Stimulated activated CD8-positive, alpha-beta memory T cell treated with anti-CD3 and anti-CD28 coated beads, Interleukin-4, amount 100 ng/mL, for 24 hours (primary cell): Measurements from ENCODE around the gene CMIP.

ENCODE experiments used
- DNase-seq: peaks from one replicate; pipeline ENCODE4 v3.0.0-alpha.2; 2020; ENCODE audit warnings: low read depth

CMIP gene

DNA sequence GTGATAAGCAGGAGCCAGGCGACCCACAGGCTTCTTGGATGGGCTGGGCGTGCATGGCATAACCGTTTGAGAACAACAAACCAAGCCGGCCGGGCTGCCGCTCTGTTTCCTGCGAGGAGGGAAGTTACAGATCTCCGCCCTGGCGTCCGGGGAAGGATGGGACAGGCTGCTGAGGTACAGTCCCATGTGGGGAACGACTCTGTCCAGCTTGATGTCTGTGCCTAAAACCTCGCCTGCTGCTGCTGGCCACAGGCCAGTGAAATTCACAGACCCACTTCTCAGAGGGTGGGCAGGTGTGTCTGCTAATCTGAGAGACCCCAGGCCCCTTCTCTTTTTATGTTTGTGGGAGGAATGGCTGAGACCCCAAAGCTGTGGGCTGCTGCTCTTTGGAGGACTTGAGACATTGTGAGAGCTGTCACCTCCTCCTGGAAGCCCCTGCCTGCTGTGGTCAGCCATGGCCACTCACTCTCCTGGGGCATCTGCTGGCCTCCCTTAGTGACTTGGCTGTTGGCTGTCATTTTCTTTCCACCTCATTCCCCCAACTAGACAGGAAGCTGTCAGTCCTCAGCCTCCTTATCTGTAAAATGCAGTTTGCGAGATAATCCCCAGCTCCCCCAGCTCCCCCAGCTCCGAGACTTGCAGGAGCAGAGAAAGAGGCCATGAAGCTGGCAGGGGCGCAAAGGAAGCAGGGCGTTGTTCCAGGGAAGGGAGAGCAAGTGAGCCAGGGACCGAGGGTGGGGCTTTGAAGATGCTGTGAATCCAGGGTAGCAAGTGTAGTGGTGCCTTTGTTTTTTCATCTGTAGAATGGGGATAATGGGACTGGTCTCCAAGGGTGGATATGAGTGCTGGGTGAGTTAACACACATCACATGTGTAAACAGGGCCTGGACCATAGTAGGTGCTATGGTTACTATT lies 51.0 kb downstream of the CMIP start:
- DNase-seq = no peak

- no peak for DNase-seq
Measured at GRCh38 chr16:81496321-81496720, 51.7 kb downstream of the CMIP start.

DNA sequence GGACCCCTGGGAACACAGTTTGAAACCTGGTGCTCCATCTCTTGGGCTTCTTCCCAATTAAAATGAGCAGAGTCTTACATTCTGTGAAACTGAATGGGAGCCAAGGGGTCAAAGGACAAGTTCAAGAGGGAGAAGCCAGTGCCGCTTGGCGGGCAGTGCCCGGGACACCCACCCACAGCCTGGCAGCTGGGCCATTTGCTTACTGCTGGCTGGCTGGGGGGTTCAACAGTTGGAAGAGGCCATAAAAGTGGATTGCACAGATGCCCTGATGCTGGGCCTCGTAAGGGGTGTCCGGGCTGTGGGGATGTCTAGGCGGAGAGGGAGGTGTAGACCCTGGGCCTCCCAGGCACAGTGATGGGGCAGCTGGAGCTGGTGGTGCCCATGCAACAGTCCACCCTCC lies 52.1 kb downstream of the CMIP start:
- DNase-seq = no peak

DNA sequence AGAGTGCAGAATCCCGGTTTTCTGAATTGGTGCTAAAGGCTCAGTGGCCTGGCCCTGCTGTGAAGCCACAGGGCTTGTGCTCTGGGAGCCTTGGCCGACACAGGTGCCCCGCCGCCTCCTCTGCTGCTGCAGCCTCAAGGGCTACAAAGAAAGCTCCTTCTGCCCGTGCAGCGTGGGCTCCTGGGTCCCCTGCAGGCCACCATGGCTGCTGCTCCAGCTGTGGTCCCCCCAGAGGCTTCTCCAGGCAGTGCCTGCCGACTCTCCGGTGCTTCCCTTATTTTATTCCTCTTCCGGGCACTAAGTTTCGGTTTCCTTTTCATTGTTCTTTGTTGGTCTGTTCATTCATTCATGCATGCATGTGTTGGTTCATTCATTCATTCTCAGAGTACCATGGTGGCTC lies 53.1 kb downstream of the CMIP start:
- no peak for DNase-seq

- DNase-seq = no peak
Measured at GRCh38 chr16:81498351-81498750, 53.7 kb downstream of the CMIP start.

DNA sequence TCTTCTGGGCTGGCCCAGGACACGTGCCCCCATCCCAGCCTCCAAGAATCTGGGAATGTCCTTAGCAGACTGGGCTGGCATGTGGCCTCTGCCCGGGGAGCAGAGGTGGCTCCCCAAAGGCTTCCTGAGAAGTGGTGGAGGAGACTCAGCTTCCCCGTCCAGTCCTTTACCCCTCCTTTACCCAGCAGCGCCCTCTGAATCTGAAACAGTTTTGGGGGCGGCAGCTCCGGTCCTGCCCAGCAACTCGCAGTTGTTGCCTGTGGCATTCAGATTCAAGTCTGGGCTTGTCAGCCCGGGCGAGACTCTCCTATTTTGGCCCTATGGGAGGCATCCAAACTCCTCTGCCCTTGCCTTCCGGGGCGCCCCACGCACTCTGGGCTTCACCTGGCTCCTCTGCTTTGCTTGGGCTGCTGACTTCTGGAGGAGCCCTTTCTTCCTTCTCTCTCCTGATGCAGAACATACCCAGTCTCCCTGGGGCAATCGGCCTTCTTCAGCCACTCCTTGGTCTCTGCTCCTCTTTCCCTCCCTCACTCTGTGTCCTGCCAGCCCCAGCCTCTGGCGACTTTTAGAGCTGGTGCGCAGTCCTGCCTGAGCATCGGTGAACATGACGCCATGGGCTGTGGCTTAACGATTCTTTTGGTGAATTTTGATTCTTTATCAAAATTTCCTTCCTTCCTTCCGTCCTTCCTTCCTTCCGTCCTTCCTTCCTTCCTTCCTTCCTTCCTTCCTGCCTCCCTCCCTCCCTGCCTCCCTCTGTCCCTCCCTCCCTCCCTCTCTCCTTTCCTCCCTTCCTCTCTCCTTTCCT lies 55.2 kb downstream of the CMIP start:
- no peak for DNase-seq

- no peak for DNase-seq
Measured at GRCh38 chr16:81500833-81501521, 56.4 kb downstream of the CMIP start.

GRCh38 chr16:81502396-81503070 lies 57.9 kb downstream of the CMIP start:
- no peak for DNase-seq

- no peak for DNase-seq
Measured at GRCh38 chr16:81505011-81505661, 60.5 kb downstream of the CMIP start.

- DNase-seq = no peak
Measured at GRCh38 chr16:81509404-81509803, 64.8 kb downstream of the CMIP start.

- no peak for DNase-seq
Measured at GRCh38 chr16:81510016-81510415, 65.4 kb downstream of the CMIP start.

DNA sequence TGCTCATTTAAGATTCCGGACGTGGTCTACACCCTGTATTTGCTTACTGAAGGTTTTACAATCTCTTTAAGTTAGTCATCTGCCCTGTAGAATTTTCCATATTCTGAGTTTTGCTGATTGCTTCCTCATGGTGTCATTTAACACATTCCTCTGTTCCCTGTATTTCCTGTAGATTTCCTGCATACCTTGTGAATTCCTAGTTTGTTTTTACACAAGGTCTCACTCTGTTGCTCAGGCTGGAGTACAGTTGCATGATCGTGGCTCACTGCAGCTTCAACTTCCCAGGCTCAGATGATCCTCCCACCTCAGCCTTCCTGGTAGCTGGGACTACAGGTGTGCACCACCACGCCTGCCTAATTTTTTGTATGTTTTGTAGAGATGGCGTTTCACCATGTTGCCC lies 66.8 kb downstream of the CMIP start:
- no peak for DNase-seq

GRCh38 chr16:81513204-81514040 lies 68.8 kb downstream of the CMIP start:
- DNase-seq = no peak

- no peak for DNase-seq
Measured at GRCh38 chr16:81514041-81514559, 69.5 kb downstream of the CMIP start.

DNA sequence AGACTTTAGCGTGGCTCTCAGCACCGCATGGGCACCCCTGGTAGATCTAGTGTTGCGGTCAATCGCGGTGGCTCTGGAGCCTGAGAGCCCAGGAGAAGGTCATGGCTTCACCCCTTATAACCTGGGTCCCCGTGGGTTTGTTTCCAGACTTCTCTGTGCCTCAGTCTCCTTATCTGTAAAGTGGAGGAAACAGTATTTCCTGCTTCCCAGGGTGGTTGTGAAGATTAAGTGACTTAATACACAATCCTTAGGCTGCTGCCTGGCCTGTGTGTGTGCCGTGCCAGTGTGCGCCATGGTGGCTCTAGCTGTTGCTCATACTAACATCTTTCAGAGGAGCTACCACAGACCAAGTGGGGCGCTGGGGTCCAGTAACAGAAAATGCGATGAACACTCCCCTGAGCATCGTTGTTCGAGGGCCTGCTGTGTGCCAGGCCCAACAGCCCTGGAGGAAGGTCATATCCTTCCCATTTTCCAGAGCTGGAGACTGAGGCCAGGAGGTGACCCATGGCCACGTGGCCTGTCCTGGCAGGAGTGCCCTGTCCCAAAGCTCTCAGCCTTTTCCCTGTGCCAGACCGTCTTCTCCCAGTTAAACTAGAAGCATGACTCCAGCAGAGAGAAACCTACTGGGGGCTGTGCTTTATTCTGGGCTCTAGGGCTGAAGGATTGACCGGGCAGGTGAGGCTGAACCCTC lies 70.1 kb downstream of the CMIP start:
- DNase-seq = no peak

DNA sequence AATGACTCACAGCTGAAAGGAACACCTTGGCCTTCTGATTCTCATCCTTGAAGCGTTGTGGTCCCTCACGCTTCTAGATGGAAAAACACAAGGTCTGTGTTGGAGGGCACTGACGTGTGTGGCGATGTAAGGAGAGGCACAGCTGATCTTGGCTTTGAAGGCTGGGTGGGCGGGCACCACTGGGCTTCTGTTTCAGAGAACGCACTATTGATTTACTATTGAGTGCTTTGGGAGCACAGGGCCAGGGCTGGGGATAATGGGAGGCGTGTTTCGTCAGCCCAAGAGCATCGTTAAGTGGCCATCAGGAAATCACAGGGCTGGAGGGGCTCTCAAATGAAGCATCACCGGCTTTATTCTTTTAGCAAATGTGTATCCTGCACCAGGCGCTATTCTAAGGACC lies 70.7 kb downstream of the CMIP start:
- DNase-seq = no peak

- DNase-seq = no peak
Measured at GRCh38 chr16:81515721-81516120, 71.1 kb downstream of the CMIP start.

DNA sequence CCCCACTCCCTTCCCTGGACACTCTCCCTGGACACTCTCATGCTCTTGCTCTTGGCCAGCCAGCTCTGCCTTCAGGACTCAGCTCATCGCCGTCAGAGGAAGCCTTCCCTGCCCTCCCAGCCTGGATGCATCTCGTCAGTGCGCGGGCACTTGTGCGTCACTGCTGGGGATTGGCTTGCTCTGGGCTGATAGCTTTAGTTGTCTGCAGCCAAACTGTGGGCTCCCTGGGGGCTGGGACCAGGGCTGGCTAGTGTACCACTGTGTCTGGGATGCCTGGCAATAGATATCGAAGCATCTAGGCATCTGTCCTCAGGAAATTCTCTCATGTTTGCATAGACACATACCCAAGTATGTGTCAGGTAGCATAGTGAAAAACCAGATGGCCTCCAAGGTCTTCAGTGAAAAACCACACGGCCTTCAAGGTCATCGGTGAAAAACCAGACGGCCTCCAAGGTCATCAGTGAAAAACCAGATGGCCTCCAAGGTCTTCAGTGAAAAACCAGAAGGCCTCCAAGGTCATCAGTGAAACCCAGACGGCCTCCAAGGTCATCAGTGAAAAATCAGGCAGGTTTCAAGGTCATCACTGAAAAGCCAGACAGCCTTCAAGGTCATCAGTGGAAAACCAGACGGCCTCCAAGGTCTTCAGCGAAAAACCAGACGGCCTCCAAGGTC lies 72.0 kb downstream of the CMIP start:
- no peak for DNase-seq

DNA sequence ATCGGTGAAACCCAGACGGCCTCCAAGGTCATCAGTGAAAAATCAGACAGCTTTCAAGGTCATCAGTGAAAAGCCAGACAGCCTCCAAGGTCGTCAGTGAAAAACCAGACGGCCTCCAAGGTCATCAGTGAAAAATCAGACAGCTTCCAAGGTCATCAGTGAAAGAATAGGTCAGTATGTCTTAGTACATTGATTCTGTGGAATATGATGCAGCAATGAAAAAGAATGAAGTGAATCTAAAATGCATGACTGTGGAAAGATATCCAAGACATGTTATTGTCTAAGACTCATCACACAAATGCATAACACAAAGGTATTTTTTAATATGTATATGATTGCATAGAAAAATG lies 72.5 kb downstream of the CMIP start:
- no peak for DNase-seq
